Vagina (tissue), 2 donors: ENCODE data around the gene AGPAT2. TPM values are rescaled to one million over a fixed set of nuclear protein-coding genes. Genes with fewer than 3 reads are reported as not detected.

Experiments used
- DNase-seq, 2 donors: peaks; one replicate each; pipeline ENCODE4 v3.0.0-alpha.2; 2017; ENCODE audit errors: extremely low spot score in 2 of 2
- H3K27ac ChIP-seq: fragments of 200-600 bp; sonication (generic); one replicate; pipeline ENCODE4 v1.5.1; 2019
- H3K27me3 ChIP-seq: fragments of 200-600 bp; sonication (generic); one replicate; pipeline ENCODE4 v1.5.1; 2019
- H3K36me3 ChIP-seq, 2 donors: fragments of 200-600 bp; sonication (generic); one replicate each; pipeline ENCODE4 v1.5.1; 2017 to 2019
- H3K4me1 ChIP-seq: fragments of 200-600 bp; sonication (generic); one replicate; pipeline ENCODE4 v1.5.1; 2019
- H3K4me3 ChIP-seq, 2 donors: fragments of 200-600 bp; sonication (generic); 1 replicate in 1 of 2; 2 replicates in 1 of 2; pipeline ENCODE4 v1.5.1; 2016 to 2019
- H3K9me3 ChIP-seq: fragments of 200-600 bp; sonication (generic); one replicate; pipeline ENCODE4 v1.5.1; 2019
- CTCF ChIP-seq, 3 experiments: fragments of 450-650 bp in 2 of 3; fragments of 200-600 bp in 1 of 3; sonication (generic) in 1 of 3; IDR thresholded peaks; one replicate each; pipeline ENCODE4 v1.5.1; 2017 to 2019; ENCODE audit warnings: antibody characterized with exemption in 3 of 3, mild to moderate bottlenecking in 2 of 3, moderate library complexity in 2 of 3
- POLR2A ChIP-seq, 2 donors: fragments of 450-650 bp; IDR thresholded peaks; one replicate each; pipeline ENCODE4 v1.6.1; 2017; ENCODE audit warnings: antibody characterized with exemption in 2 of 2, mild to moderate bottlenecking in 2 of 2, moderate library complexity in 2 of 2
- POLR2AphosphoS5 ChIP-seq, 2 donors: sonication (generic); formaldehyde crosslinking; IDR thresholded peaks; one replicate each; pipeline ENCODE4 v1.9.0; 2017; ENCODE audit warnings: antibody characterized with exemption in 2 of 2, mild to moderate bottlenecking in 2 of 2, low read depth in 1 of 2; ENCODE audit not compliant: insufficient read depth in 1 of 2
- intact Hi-C: fragments of 100-400 bp; cut with DNase I; formaldehyde crosslinking; loops from one replicate; pipeline ENCODE4 v1.15.1; 2023
- total RNA-seq: library from RNA; depleted of rRNA; stranded (reverse); fragments of >200 nt; gene quantifications from one replicate; pipeline ENCODE4 v1.2.3, GENCODE V29; 2016

AGPAT2 gene
- total RNA-seq, 1 donor from 2014 or later = 87.2 TPM

- Histone ChIP-seq H3K27ac (no peak overlapping the region), H3K9me3 (no peaks in the 10 kb centered on the region), H3K36me3 (peaks cover 0 to 36% of the 10 kb centered on the region in 2 donors), H3K4me1 (peaks cover 57% of the 10 kb centered on the region), H3K4me3 (peak overlapping the region; percentile 76 to 87), H3K27me3 (no peaks in the 10 kb centered on the region)
- no peak for TF ChIP-seq POLR2AphosphoS5 (IDR thresholded peaks at IDR 0.05; ENCODE audit: insufficient read depth in 1 of 2, low read depth in 1 of 2)
- TF ChIP-seq CTCF (IDR thresholded peaks at IDR 0.05) = no peak
- TF ChIP-seq POLR2A (IDR thresholded peaks at IDR 0.05) = no peak
- no peak for DNase-seq
- intact Hi-C loops = loop anchor here (5.0 kb wide), 1 partner anchor 59 kb away; no protein-coding TSS in a partner anchor
These were observed 38.9 kb upstream of the AGPAT2 start for GRCh38 chr9:136726118-136726517.

GRCh38 chr9:136725612-136726011 lies 38.4 kb upstream of the AGPAT2 start:
- Histone ChIP-seq H3K27ac (no peak overlapping the region), H3K36me3 (peaks cover 0 to 36% of the 10 kb centered on the region in 2 donors), H3K9me3 (no peaks in the 10 kb centered on the region), H3K4me1 (peaks cover 62% of the 10 kb centered on the region), H3K27me3 (no peaks in the 10 kb centered on the region), H3K4me3 (peak overlapping the region; percentile 76 to 87)
- intact Hi-C loops = loop anchor here (5.0 kb wide), 1 partner anchor 58 kb away; no protein-coding TSS in a partner anchor
- no peak for TF ChIP-seq POLR2AphosphoS5 (IDR thresholded peaks at IDR 0.05; ENCODE audit: insufficient read depth in 1 of 2, low read depth in 1 of 2)
- TF ChIP-seq POLR2A (IDR thresholded peaks at IDR 0.05) = no peak
- TF ChIP-seq CTCF (IDR thresholded peaks at IDR 0.05) = no peak
- no peak for DNase-seq

GRCh38 chr9:136724772-136725171 lies 37.5 kb upstream of the AGPAT2 start:
- Histone ChIP-seq H3K9me3 (no peaks in the 10 kb centered on the region), H3K36me3 (peaks cover 0 to 36% of the 10 kb centered on the region in 2 donors), H3K4me3 (no peak overlapping the region), H3K27me3 (no peaks in the 10 kb centered on the region), H3K27ac (no peak overlapping the region), H3K4me1 (peaks cover 70% of the 10 kb centered on the region)
- DNase-seq = no peak
- TF ChIP-seq POLR2AphosphoS5 (IDR thresholded peaks at IDR 0.05; ENCODE audit: insufficient read depth in 1 of 2, low read depth in 1 of 2) = no peak
- no peak for TF ChIP-seq CTCF (IDR thresholded peaks at IDR 0.05)
- no peak for TF ChIP-seq POLR2A (IDR thresholded peaks at IDR 0.05)
- intact Hi-C loops = loop anchor here (5.0 kb wide), 1 partner anchor 57 kb away; no protein-coding TSS in a partner anchor

GRCh38 chr9:136723989-136724388 lies 36.7 kb upstream of the AGPAT2 start:
- Histone ChIP-seq H3K4me1 (peaks cover 74% of the 10 kb centered on the region), H3K27ac (no peak overlapping the region), H3K9me3 (no peaks in the 10 kb centered on the region), H3K4me3 (no peak overlapping the region), H3K36me3 (peaks cover 0 to 36% of the 10 kb centered on the region in 2 donors), H3K27me3 (no peaks in the 10 kb centered on the region)
- intact Hi-C loops = no loop called here
- TF ChIP-seq POLR2AphosphoS5 (IDR thresholded peaks at IDR 0.05; ENCODE audit: insufficient read depth in 1 of 2, low read depth in 1 of 2) (no peak), POLR2A (IDR thresholded peaks at IDR 0.05) (no peak), CTCF (IDR thresholded peaks at IDR 0.05) (no peak)
- DNase-seq = no peak

- Histone ChIP-seq H3K4me3 (no peak overlapping the region), H3K4me1 (peaks cover 70% of the 10 kb centered on the region), H3K27ac (no peak overlapping the region), H3K9me3 (no peaks in the 10 kb centered on the region), H3K36me3 (peaks cover 0 to 36% of the 10 kb centered on the region in 2 donors), H3K27me3 (no peaks in the 10 kb centered on the region)
- DNase-seq = no peak
- intact Hi-C loops = no loop called here
- no peak for TF ChIP-seq CTCF (IDR thresholded peaks at IDR 0.05)
These were observed 36.2 kb upstream of the AGPAT2 start for GRCh38 chr9:136723362-136723976.
